CD4-positive, alpha-beta T cell treated with Interleukin-6 for 4 hours (primary cell): ENCODE results near the gene GCGR.

ENCODE experiments used
- DNase-seq: peaks from one replicate; pipeline ENCODE4 v3.0.0-alpha.2; 2020; ENCODE audit warnings: mixed read lengths

Gene GCGR

GRCh38 chr17:81852237-81852636 is 48.3 kb downstream of the GCGR start:
- no peak for DNase-seq

GRCh38 chr17:81854974-81855774 is 51.2 kb downstream of the GCGR start:
- peak; percentile 12 for DNase-seq

GRCh38 chr17:81858170-81858966 is 54.4 kb downstream of the GCGR start:
- DNase-seq, result no peak

- no peak for DNase-seq
Measured at GRCh38 chr17:81858967-81859905, 55.3 kb downstream of the GCGR start.

GRCh38 chr17:81859906-81860755 is 56.2 kb downstream of the GCGR start, which contains the start of gene P4HB:
TSS of gene P4HB (minus strand) at chr17:81860535. CDS start at chr17:81860471, 64 bp downstream.
- no peak for DNase-seq

GRCh38 chr17:81860756-81861568 is 57.0 kb downstream of the GCGR start:
- peak; percentile 99 for DNase-seq

GRCh38 chr17:81863123-81863675 is 59.2 kb downstream of the GCGR start:
- no peak for DNase-seq
